Right ventricle myocardium inferior (tissue), 1 donor: ENCODE results near the gene CACNG3. TPM values are rescaled to one million over a fixed set of nuclear protein-coding genes. Genes with fewer than 3 reads are reported as not detected.

Source experiments
- ATAC-seq: fragments of 200-7000 bp; cut with Tn5 transposase; one replicate; pipeline ENCODE4 v1.9.1; 2020; ENCODE audit warnings: mild to moderate bottlenecking, moderate library complexity
- DNase-seq: peaks from one replicate; pipeline ENCODE4 v3.0.0; 2021; ENCODE audit errors: missing footprints
- intact Hi-C: fragments of 100-400 bp; cut with DNase I; formaldehyde crosslinking; loops from one replicate; pipeline ENCODE4 v1.11.0; 2022
- total RNA-seq: library from RNA; stranded (reverse); fragmentation: NEBNext Ultra II Directional; extraction: Animal tissue kit (Norgen Biotek cat#: 25700); gene quantifications from one replicate; pipeline ENCODE4 v1.2.1, GENCODE V29; 2021
- donor health status: DM: no; HTN: yes; CAD: no; lungs with severe emphysema.

The CACNG3 gene
- total RNA-seq, 1 donor from 2014 or later: not detected

- no peak for ATAC-seq
- intact Hi-C loops: no loop called here
- no peak for DNase-seq
Measured at GRCh38 chr16:24360936-24361335, 104.8 kb downstream of the CACNG3 start.

- intact Hi-C loops: no loop called here
- DNase-seq (no peak), ATAC-seq (no peak)
Measured at GRCh38 chr16:24364596-24364995, 108.5 kb downstream of the CACNG3 start.

GRCh38 chr16:24367186-24367710, 111.1 kb downstream of the CACNG3 start:
- intact Hi-C loops: no loop called here
- ATAC-seq (no peak), DNase-seq (no peak)

GRCh38 chr16:24372824-24373223, 116.7 kb downstream of the CACNG3 start:
- intact Hi-C loops: no loop called here
- DNase-seq: no peak
- no peak for ATAC-seq

GRCh38 chr16:24378999-24379398, 122.9 kb downstream of the CACNG3 start:
- ATAC-seq: no peak
- intact Hi-C loops: no loop called here
- DNase-seq: no peak

- ATAC-seq (no peak), DNase-seq (no peak)
- intact Hi-C loops: no loop called here
Measured at GRCh38 chr16:24381470-24382118, 125.5 kb downstream of the CACNG3 start.

GRCh38 chr16:24382762-24383407, 126.8 kb downstream of the CACNG3 start:
- no peak for DNase-seq
- ATAC-seq: no peak
- intact Hi-C loops: no loop called here

- ATAC-seq: no peak
- intact Hi-C loops: no loop called here
- DNase-seq: no peak
Measured at GRCh38 chr16:24394341-24394740, 138.2 kb downstream of the CACNG3 start.

GRCh38 chr16:24396350-24397271, 140.5 kb downstream of the CACNG3 start:
- no peak for ATAC-seq
- intact Hi-C loops: no loop called here
- DNase-seq: no peak

GRCh38 chr16:24409045-24409444, 152.9 kb downstream of the CACNG3 start:
- no peak for ATAC-seq
- no peak for DNase-seq
- intact Hi-C loops: no loop called here
